Measurements from ENCODE around the gene KNTC1. TPM values are rescaled to one million over a fixed set of nuclear protein-coding genes. Genes with fewer than 3 reads are reported as not detected.
"Not testable (repeated sequence)": the region's sequence is repeated elsewhere in the genome, so short reads cannot be mapped to it uniquely, and the experiment has no call there.

The KNTC1 gene
- total and polyA plus RNA-seq, 5 experiments from 2014 or later: 1.4 to 35.4 (median 3.6) TPM

DNA sequence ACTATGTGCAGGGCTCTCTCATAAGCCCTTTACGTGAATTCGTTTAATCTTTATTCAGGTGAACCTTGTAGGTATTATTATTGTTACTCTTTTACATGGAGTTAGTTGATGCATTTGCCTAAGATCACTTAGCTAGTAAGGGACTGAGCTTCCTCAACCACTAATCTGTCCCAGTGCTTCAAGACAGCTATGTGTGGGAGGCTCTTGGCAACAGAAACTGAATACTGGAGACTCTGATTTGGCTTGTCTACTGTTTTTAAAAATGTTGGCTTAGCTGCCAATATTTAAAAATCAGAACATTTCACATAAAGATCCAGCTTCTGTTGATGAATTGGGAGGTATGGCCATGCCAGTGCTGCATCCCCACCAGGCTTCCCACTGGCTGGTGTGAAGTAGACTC lies 6.8 kb downstream of the KNTC1 start:
- peaks cover 0 to 41% (median 3%) of the 10 kb centered on the region in 3 donors for H3K36me3 Mint-ChIP-seq
- no peaks in the 10 kb centered on the region for H3K27me3 Mint-ChIP-seq
- no peaks in the 10 kb centered on the region for H3K4me1 Mint-ChIP-seq
- ATAC-seq (no peak), DNase-seq (no peak)
- H3K27ac Mint-ChIP-seq: peak overlapping the region in 1 of 10 donors; percentile 20
- no peak overlapping the region for H3K4me3 Mint-ChIP-seq
- no peaks in the 10 kb centered on the region for H3K9me3 Mint-ChIP-seq
- POLR2A ChIA-PET: interaction anchor here (1.4 kb wide), 1 partner anchor 10 kb away, joined by 3 read pairs; no protein-coding TSS in a partner anchor

DNA sequence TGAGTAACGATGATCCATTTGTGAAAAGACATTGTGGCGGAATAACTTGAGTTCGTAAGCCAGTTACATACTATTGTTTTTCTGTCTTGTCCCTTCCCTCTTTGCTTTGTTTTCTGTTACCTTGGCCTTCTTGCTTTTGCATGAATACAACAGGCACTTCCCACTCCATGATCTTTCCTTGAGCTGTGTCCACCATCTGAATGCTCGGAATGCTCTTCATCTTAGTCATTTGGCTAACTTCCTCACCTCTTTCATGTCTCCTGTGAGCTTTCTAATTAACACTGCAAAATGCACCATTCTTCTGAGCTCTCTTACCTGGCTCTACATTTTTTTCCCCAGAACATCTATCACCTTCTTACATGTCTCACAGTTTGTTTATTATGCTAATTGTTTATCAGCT lies 10.0 kb downstream of the KNTC1 start:
- H3K27ac Mint-ChIP-seq: no peak overlapping the region
- H3K36me3 Mint-ChIP-seq: peaks cover 0 to 43% (median 2%) of the 10 kb centered on the region in 3 donors
- H3K27me3 Mint-ChIP-seq: no peaks in the 10 kb centered on the region
- no peaks in the 10 kb centered on the region for H3K9me3 Mint-ChIP-seq
- POLR2A ChIA-PET: interaction anchor here (0.5 to 0.7 kb wide), 2 partner anchors 184 to 840 kb away, joined by 4 to 7 read pairs; no protein-coding TSS in a partner anchor
- no peaks in the 10 kb centered on the region for H3K4me1 Mint-ChIP-seq
- no peak for DNase-seq
- ATAC-seq: no peak
- no peak overlapping the region for H3K4me3 Mint-ChIP-seq

DNA sequence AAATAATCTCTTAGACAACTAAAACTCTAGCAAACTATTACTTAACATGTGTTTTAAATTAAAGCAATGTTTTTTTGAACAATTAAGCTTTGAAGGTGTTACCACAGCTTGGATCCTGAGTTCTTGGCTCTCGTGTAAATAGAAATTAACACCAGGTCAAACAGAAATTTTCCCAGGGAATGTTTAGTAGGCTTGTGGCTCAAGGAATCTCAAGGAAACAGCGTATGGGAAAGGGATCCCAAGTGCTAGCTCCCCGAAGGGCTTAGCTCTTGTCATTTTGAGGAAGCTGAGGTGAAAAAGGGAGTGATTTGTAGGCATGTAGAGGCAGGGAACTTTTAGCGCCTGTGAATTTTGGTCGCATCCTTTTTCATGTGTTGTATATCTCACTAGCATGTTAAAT lies 11.4 kb downstream of the KNTC1 start:
- H3K27me3 Mint-ChIP-seq: no peaks in the 10 kb centered on the region

DNA sequence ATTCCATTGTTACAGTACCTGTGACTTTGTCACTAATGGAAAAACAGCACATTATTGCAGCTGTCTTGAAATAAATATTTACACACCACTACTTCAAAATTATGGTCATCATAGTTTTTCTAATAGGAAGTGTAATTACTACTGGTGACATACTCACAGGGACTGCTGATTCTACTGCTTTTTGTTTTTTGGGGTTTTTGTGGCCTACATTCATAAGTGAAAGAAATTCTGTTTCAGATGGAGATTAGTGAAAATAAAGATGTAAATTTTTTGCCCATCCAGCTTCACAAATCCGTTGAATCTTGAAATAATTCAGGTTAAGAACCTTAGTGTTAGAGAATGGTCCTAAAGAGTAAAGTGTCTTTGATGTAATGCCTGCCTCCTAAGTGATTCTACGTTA lies 17.5 kb downstream of the KNTC1 start:
- peaks cover 0 to 2% (median 0%) of the 10 kb centered on the region in 4 donors for H3K4me1 Mint-ChIP-seq
- ATAC-seq: no peak
- H3K9me3 Mint-ChIP-seq: no peaks in the 10 kb centered on the region
- POLR2A ChIA-PET: no interaction called here
- no peak overlapping the region for H3K4me3 Mint-ChIP-seq
- DNase-seq: no peak
- H3K27ac Mint-ChIP-seq: no peak overlapping the region
- peaks cover 0 to 52% (median 7%) of the 10 kb centered on the region in 3 donors for H3K36me3 Mint-ChIP-seq
- no peaks in the 10 kb centered on the region for H3K27me3 Mint-ChIP-seq

More for the DNA sequence above, 11.4 kb downstream of the KNTC1 start:
- Mint-ChIP-seq H3K9me3 (no peaks in the 10 kb centered on the region), H3K36me3 (peaks cover 0 to 45% (median 5%) of the 10 kb centered on the region in 3 donors), H3K27ac (no peak overlapping the region), H3K4me1 (no peaks in the 10 kb centered on the region), H3K4me3 (no peak overlapping the region)
- ATAC-seq: no peak
- POLR2A ChIA-PET: interaction anchor here (2.2 kb wide), 1 partner anchor 10 kb away, joined by 6 read pairs; no protein-coding TSS in a partner anchor
- no peak for DNase-seq

DNA sequence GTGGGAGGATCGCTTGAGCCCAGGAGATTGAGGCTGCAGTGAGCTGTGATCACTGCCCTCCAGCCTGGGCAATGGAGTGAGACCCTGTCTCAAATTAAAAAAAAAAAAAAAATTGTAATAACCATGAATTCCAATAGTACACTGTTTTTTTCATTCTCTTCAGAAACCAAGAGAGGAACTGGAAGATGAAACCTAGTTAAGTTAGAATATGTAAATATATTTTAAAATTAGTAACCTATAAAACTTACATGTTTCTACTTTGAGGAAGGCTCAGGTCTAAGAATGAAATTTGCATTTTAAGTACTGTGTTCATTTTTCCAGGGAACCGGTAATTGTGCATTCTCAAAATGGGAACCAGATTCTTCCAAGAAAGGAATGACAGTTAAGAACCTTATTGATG lies 18.8 kb downstream of the KNTC1 start:
- H3K4me3 Mint-ChIP-seq: no peak overlapping the region
- H3K27ac Mint-ChIP-seq: no peak overlapping the region

DNA sequence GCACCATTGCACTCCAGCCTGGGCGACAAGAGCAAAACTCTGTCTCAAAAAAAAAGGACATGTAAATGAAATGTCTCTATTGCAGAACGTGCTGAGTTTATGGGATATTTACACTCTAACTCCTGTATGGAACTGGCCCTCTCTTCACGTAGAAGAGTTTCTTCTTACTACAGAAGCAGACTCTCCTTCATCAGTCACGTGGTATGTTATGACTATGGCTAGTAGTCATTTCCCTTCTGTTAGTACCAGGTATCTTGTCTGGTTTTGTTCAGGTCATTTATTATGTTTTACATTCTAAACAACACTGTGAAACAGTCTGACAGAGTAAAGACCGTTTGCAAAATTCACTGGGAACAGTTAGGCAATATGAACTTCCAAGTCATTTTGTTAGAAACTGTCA lies 20.3 kb downstream of the KNTC1 start:
- POLR2A ChIA-PET: no interaction called here
- Mint-ChIP-seq H3K27ac (no peak overlapping the region), H3K4me1 (peaks cover 0 to 2% (median 0%) of the 10 kb centered on the region in 4 donors), H3K27me3 (no peaks in the 10 kb centered on the region), H3K9me3 (no peaks in the 10 kb centered on the region), H3K36me3 (peaks cover 5 to 63% (median 13%) of the 10 kb centered on the region in 3 donors), H3K4me3 (no peak overlapping the region)
- no peak for ATAC-seq
- DNase-seq: no peak

More for the DNA sequence above, 18.8 kb downstream of the KNTC1 start:
- Mint-ChIP-seq H3K36me3 (peaks cover 0 to 57% (median 9%) of the 10 kb centered on the region in 3 donors), H3K27me3 (no peaks in the 10 kb centered on the region), H3K9me3 (no peaks in the 10 kb centered on the region), H3K4me1 (peaks cover 0 to 2% (median 0%) of the 10 kb centered on the region in 4 donors)
- POLR2A ChIA-PET: no interaction called here
- DNase-seq (no peak), ATAC-seq (no peak)

DNA sequence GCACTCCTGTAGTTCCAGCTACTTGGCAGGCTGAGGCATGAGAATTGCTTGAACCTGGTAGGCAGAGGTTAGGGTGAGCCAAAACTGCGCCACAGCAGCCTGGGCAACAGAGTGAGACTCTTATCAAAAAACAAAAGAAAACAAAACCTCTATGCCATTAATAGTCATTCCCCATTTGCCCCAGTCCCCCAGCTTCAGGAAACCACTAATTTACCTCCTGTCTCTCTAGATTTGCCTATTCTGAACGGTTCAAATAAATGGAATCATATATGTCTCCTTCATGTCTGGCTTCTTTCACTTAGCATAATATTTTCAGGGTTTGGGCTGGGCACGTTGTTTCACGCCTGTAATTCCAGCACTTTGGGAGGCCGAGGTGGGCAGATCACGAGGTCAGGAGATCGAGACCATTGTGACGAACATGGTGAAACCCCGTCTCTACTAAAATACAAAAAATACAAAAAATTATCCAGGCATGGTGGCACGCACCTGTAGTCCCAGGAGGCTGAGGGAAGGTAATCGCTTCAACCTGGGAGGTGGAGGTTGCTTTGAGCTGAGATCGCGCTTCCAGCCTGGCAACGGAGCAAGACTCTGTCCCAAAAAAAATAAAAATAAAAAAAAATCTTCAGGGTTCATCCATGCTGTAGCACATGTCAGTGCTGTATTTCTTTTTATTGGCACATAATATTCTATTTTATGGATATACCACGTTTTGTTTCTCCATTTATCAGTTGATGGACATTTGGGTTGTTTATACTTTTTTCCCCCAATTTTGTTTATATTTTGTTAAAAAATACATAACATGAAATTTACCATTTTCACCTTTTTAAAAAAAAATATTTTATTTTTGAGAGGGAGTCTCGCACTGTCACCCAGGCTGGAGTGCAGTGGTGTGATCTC lies 31.9 kb downstream of the KNTC1 start:
- H3K9me3 Mint-ChIP-seq: no peaks in the 10 kb centered on the region
- no peak overlapping the region for H3K4me3 Mint-ChIP-seq
- POLR2A ChIA-PET: no interaction called here
- ATAC-seq (no peak), DNase-seq (no peak)
- H3K36me3 Mint-ChIP-seq: peaks cover 6 to 53% (median 22%) of the 10 kb centered on the region in 3 donors
- no peak overlapping the region for H3K27ac Mint-ChIP-seq
- no peaks in the 10 kb centered on the region for H3K27me3 Mint-ChIP-seq
- no peaks in the 10 kb centered on the region for H3K4me1 Mint-ChIP-seq

DNA sequence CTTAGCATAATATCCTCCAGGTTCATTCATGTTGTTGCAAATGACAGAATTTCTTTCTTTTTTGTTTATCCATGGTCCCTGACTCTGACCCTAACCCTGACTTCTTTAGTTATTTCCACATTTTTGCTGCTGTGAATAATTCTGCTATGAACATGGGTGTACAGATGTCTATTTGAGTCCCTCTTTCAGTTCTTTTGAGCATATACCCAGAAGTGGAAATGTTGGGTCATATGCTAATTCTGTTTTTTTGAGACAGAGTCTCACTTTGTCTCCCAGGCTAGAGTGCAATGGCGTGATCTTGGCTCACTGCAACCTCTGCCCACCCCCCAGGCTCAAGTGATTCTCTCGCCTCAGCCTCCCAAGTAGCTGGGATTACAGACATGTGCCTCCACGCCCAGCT lies 33.1 kb downstream of the KNTC1 start:
- Mint-ChIP-seq H3K4me3 (peak overlapping the region in 1 of 10 donors; percentile 31), H3K36me3 (peaks cover 6 to 53% (median 22%) of the 10 kb centered on the region in 3 donors), H3K9me3 (no peaks in the 10 kb centered on the region), H3K4me1 (no peaks in the 10 kb centered on the region), H3K27me3 (no peaks in the 10 kb centered on the region), H3K27ac (peak overlapping the region in 1 of 10 donors; percentile 11)
- POLR2A ChIA-PET: no interaction called here
- ATAC-seq: no peak
- no peak for DNase-seq

DNA sequence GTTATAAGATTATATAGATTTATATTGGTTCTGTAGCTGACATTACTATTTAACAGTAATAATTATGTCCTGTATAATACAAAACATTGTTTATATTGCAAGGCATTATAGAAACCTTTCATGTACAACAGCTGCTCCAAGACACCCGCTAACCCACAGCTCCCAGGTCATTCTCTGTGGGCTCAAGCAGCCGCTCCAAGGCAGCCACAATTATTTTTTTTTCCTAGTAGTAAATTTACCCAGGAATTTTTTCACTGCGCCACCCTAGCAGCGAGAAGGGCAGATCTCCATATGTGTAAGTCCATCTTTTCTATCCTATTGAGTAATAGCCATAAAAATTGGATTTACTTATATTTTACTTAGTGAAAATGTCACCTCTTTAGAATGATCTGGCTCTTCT lies 36.3 kb downstream of the KNTC1 start:
- no peak overlapping the region for H3K4me3 Mint-ChIP-seq
- no peaks in the 10 kb centered on the region for H3K9me3 Mint-ChIP-seq
- peaks cover 6 to 49% (median 17%) of the 10 kb centered on the region in 3 donors for H3K36me3 Mint-ChIP-seq
- no peaks in the 10 kb centered on the region for H3K4me1 Mint-ChIP-seq
- POLR2A ChIA-PET: no interaction called here
- ATAC-seq (no peak), DNase-seq (no peak)
- H3K27me3 Mint-ChIP-seq: no peaks in the 10 kb centered on the region
- H3K27ac Mint-ChIP-seq: peak overlapping the region in 1 of 10 donors; percentile 39

DNA sequence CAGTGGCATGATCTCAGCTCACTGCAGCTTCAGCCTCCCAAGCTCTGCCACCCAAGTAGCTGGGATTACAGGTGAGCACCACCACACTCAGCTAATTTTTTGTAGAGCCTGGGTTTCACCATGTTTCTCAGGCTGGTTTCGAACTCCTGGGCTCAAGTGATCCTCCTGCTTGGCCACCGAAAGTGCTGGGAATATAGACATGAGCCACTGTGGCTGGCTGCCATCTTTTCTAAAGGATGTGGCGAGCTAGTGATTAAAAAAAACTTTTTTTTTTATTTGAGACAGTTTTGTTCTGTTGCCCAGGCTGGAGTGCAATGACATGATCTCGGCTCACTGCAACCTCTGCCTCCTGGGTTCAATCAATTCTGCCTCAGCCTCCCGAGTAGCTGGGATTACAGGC lies 39.8 kb downstream of the KNTC1 start:
- H3K9me3 Mint-ChIP-seq, H3K4me1 Mint-ChIP-seq, H3K27ac Mint-ChIP-seq, POLR2A ChIA-PET, H3K27me3 Mint-ChIP-seq, H3K4me3 Mint-ChIP-seq, DNase-seq, ATAC-seq: not testable (repeated sequence)
- peaks cover 0 to 52% (median 11%) of the 10 kb centered on the region in 3 donors for H3K36me3 Mint-ChIP-seq

DNA sequence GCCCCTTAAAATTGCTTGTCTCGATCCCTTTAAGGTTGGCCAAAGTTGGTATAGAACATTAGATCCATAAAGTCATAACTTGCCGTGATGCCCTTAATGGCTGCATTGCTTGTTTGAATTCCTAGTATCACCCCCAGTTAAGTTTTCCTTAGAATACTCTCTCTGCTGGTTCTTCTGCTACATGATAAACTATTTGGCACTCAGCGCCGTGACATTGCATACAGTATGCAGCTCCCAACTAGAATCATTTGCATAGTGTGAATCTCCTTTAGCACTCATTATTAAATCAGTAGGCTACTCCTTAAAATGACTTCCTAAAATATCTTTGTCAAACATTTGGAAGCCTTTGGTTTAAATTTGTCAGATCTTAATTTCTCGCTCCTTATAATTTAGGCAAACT lies 42.2 kb downstream of the KNTC1 start:
- H3K4me3 Mint-ChIP-seq: no peak overlapping the region
- H3K36me3 Mint-ChIP-seq: peaks cover 0 to 55% (median 14%) of the 10 kb centered on the region in 3 donors
- no peaks in the 10 kb centered on the region for H3K27me3 Mint-ChIP-seq
- DNase-seq: no peak
- no peaks in the 10 kb centered on the region for H3K9me3 Mint-ChIP-seq
- no peak for ATAC-seq
- POLR2A ChIA-PET: no interaction called here
- H3K4me1 Mint-ChIP-seq: no peaks in the 10 kb centered on the region
- no peak overlapping the region for H3K27ac Mint-ChIP-seq

DNA sequence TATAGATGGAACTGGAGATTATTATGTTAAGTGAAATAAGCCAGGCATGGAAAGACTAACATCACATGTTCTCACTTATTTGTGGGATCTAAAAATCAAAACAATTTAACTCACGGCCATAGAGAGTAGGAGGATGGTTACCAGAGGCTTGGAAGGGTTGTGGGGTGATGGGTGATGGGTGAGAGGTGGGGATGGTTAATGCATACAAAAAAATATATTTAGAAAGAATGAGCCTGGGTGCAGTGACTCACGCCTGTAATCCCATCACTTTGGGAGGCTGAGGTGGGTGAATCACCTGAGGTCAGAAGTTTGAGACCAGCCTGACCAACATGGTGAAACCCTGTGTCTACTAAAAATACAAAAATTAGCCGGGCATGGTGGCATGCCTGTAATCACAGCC lies 43.0 kb downstream of the KNTC1 start:
- H3K4me3 Mint-ChIP-seq, POLR2A ChIA-PET, ATAC-seq, H3K4me1 Mint-ChIP-seq, H3K9me3 Mint-ChIP-seq, H3K27me3 Mint-ChIP-seq, DNase-seq: not testable (repeated sequence)
- Mint-ChIP-seq H3K27ac (peak overlapping the region in 1 of 10 donors; percentile 11), H3K36me3 (peaks cover 0 to 59% (median 14%) of the 10 kb centered on the region in 3 donors)

DNA sequence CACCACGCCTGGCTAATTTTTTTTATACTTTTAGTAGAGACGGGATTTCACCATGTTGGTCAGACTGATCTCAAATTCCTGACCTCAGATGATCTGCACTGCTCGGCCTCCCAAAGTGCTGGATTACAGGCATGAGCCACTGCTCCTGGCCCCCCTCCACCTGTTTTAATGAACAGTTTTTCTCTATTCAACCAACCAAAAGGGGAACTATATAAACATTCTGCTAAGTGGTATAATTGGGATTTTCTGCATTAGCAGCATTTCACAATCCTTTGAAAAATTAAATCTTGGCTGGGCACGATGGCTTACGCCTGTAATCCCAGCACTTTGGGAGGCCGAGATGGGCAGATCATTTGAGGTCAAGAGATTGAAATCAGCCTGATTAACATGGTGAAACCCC lies 44.8 kb downstream of the KNTC1 start:
- H3K27me3 Mint-ChIP-seq: no peaks in the 10 kb centered on the region
- no peak overlapping the region for H3K4me3 Mint-ChIP-seq
- DNase-seq (no peak), ATAC-seq (no peak)
- no peak overlapping the region for H3K27ac Mint-ChIP-seq
- peaks cover 6 to 70% (median 20%) of the 10 kb centered on the region in 3 donors for H3K36me3 Mint-ChIP-seq
- POLR2A ChIA-PET: no interaction called here
- H3K9me3 Mint-ChIP-seq: no peaks in the 10 kb centered on the region
- no peaks in the 10 kb centered on the region for H3K4me1 Mint-ChIP-seq
